Measurements from ENCODE around the gene TMEM132D. TPM values are rescaled to one million over a fixed set of nuclear protein-coding genes. Genes with fewer than 3 reads are reported as not detected.

The TMEM132D gene
- polyA plus RNA-seq, 4 donors = 0.90 to 2.1 (median 1.4) TPM

- no peak for DNase-seq (ENCODE audit: low read depth in 4 of 4, low spot score in 3 of 4)
Observed at GRCh38 chr12:129673806-129674205, 230.0 kb downstream of the TMEM132D start.

- no peak for DNase-seq (ENCODE audit: low read depth in 4 of 4, low spot score in 3 of 4)
Observed at GRCh38 chr12:129672110-129672509, 231.7 kb downstream of the TMEM132D start.

DNA sequence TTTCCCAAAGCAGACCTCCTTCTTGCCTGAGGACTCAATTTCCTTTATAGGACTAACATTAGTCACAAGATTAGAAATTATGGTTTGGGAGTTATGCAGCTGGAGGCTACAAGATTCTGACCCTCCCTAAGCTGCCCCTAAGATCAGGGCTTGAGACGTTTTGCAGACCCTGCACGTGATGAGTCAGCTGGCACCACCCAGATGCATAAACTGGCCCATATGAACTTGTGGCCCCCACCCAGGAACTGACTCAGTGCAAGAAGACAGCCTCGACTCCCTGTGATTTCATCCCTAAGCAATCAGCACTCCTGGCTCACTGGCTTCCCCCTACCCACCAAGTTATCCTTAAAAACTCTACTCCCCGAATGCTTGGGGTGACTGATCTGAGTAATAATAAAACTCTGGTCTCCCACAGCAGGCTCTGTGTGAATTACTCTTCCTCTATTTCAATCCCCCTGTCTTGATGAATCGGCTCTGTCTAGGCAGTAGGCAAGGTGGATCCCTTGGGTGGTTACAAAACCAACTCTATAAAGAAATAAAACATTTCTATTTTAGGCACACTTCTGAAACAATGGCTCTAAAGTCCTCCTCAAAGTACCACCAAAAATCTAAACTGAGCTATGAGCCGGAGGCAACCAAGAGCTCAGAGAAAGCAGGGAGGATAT is 233.4 kb downstream of the TMEM132D start:
- DNase-seq (ENCODE audit: low read depth in 4 of 4, low spot score in 3 of 4) = no peak

GRCh38 chr12:129665414-129665813 is 238.4 kb downstream of the TMEM132D start:
- DNase-seq (ENCODE audit: low read depth in 4 of 4, low spot score in 3 of 4) = no peak

- DNase-seq (ENCODE audit: low read depth in 4 of 4, low spot score in 3 of 4) = no peak
Observed at GRCh38 chr12:129662234-129662633, 241.6 kb downstream of the TMEM132D start.

DNA sequence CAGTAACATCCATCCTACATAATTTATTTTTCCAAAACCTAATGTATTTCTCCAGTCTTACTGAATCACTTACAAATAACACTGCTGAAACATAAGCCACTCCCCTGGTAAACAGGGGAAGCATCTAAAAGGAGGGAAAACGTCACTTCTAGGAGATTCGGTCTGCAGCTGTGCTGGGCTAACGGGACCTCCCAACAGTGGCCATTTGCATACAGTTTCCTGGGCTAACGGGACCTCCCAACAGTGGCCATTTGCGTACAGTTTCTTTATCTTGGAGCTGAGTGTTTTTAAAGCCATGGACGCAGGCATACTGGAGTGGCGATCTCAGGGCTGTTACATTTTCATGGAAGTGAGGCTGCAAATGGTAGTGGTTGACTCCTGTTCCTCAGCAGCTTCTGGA is 242.9 kb downstream of the TMEM132D start:
- DNase-seq (ENCODE audit: low read depth in 4 of 4, low spot score in 3 of 4) = no peak

DNA sequence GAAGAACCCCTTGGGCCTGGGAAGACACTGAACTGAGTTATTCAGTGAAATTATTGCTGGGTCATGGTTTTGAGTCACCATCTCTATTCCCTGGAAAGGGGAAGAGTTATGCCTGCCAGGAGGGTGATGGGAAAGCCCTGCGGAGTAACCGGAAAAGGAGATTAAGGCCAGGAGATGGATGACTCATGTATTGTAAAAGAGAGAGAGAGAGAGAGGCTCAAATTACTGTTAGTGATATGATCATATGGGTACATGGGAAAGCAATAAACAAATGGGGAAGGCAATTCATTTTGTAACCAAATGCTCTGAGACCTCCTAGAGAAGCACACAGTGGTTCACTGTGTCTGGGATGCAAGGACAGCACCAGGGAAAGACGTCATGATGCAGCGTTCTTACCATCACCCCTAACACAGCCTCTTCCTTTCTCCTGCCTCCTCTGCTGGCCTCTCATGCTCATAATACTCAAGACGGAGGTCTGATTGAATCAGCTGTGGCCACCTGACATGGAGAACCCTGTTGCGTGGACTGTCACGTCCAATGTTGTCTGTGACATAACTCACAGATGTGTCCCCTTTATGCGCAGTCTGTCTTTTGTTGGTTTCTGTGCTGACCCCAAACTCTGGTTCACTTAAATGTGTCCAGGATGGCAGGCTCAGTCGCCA is 243.7 kb downstream of the TMEM132D start:
- no peak for DNase-seq (ENCODE audit: low read depth in 4 of 4, low spot score in 3 of 4)

- no peak for DNase-seq (ENCODE audit: low read depth in 4 of 4, low spot score in 3 of 4)
Observed at GRCh38 chr12:129657179-129657578, 246.6 kb downstream of the TMEM132D start.

DNA sequence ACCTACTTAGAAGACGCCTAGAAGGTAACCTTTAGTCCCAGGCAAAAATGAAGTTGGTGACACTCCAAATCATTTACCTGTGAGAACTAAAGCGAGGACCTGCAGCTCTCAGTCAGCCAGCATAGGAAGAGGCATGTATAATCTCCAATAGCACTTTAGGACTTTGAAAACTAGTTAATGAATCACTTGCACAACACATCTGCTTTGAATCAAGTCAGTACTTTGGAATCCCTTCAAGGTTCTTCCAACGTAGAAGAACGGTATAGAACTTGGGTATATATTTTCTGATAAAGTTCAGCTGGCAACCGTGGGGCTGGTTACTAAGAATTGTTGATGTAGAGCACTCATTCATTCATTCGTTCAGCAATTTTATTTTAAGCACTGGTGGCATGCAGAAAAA is 251.9 kb downstream of the TMEM132D start:
- no peak for DNase-seq (ENCODE audit: low read depth in 4 of 4, low spot score in 3 of 4)

DNA sequence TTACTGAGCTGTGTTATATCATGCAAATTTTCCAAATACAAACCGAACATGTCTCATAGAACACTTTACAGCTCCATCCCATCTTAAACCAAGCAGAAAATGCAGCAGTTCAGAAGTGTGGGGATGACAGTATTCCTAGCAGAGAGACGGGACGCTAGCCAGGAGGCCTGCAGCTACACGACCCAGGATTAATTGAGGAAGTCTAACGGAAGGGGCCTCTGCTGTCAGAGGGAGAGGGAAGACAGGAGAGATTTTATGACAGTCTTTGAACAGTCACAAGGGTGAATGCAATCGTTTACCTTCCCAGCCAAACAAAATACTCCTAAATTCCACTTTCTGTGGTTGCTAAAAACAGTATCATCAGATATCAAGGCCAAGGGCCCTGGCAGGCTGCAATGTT is 261.9 kb downstream of the TMEM132D start:
- no peak for DNase-seq (ENCODE audit: low read depth in 4 of 4, low spot score in 3 of 4)

- no peak for DNase-seq (ENCODE audit: low read depth in 4 of 4, low spot score in 3 of 4)
Observed at GRCh38 chr12:129635021-129635685, 268.7 kb downstream of the TMEM132D start.

- DNase-seq (ENCODE audit: low read depth in 4 of 4, low spot score in 3 of 4) = no peak
Observed at GRCh38 chr12:129631316-129631715, 272.5 kb downstream of the TMEM132D start.

- no peak for DNase-seq (ENCODE audit: low read depth in 4 of 4, low spot score in 3 of 4)
Observed at GRCh38 chr12:129629901-129630300, 273.9 kb downstream of the TMEM132D start.

DNA sequence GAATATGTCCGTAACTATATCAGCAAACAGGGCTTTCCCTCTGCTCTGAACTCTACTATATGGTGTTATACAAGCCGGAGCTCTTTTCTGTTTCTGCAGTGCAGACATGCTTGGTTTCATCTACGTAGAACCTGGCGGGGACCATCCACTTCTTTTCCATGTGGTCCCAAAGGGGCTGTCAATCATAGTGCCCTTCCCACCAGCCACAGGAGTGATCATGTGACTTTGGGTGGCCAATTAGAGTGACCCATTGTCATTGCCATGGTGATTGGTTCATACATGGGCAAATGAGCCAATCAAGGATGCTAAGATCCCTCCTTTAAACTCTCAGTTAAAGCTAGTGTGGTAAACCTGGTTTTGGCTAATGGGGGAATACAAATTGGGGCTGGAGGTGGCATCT is 281.3 kb downstream of the TMEM132D start:
- no peak for DNase-seq (ENCODE audit: low read depth in 4 of 4, low spot score in 3 of 4)

GRCh38 chr12:129619271-129619670 is 284.6 kb downstream of the TMEM132D start:
- DNase-seq (ENCODE audit: low read depth in 4 of 4, low spot score in 3 of 4) = no peak

DNA sequence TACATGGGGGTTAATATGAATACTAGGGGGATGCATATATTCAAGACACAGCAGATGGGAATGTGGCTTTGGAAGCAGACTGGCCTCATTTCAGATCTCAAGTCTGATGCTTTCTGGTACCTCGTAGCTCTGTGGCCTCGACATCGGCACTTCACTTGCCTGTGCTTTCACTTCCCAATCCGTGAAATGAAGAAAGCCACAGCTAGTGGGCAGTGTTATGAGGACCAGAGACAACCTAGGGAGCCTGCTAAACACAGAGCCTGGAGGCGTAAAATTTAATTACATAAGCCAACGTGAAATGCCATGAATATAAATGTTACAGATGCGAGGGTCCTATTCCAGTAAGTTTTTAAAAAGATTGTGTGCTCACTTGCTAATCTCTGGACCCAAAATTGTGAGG is 286.0 kb downstream of the TMEM132D start:
- no peak for DNase-seq (ENCODE audit: low read depth in 4 of 4, low spot score in 3 of 4)

- no peak for DNase-seq (ENCODE audit: low read depth in 4 of 4, low spot score in 3 of 4)
Observed at GRCh38 chr12:129615001-129615400, 288.8 kb downstream of the TMEM132D start.

DNA sequence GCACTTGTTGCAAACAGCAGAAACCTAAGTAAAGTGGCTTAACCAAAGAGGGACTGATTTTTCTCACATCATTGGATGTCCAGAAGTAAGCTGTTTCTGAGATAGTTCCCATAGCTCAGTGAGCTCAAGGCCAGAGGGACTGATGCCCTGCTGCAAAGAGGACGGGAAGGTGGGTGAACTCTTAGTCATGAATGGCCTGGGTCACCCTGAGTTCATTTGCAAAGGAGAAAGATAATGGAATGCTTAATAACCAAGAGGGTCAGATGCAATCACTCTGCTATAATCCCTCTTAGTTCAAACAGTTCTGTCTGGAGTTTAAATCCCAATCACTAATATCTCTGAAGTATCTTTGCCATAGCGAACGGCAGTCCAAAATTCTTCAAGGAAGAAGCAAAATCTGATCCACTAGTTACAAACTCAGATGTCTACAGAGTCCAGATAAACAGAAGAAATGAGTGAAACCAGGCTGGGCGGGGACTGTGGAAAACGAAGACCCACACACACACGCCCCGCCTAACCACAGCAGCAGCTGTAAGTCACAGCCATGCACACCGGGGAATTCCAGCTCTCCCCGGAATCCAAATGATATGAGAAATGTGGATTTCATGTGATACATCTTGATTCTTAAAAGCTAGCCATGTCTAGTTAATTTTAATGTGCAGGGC is 289.5 kb downstream of the TMEM132D start:
- DNase-seq (ENCODE audit: low read depth in 4 of 4, low spot score in 3 of 4) = no peak

- no peak for DNase-seq (ENCODE audit: low read depth in 4 of 4, low spot score in 3 of 4)
Observed at GRCh38 chr12:129613314-129613713, 290.5 kb downstream of the TMEM132D start.

- no peak for DNase-seq (ENCODE audit: low read depth in 4 of 4, low spot score in 3 of 4)
Observed at GRCh38 chr12:129610601-129611120, 293.2 kb downstream of the TMEM132D start.

- no peak for DNase-seq (ENCODE audit: low read depth in 4 of 4, low spot score in 3 of 4)
Observed at GRCh38 chr12:129607756-129608155, 296.1 kb downstream of the TMEM132D start.
